Epithelial cell of esophagus (primary cell): ENCODE data around the gene HOXB7.

Experiments used
- DNase-seq: peaks from one replicate; pipeline ENCODE4 v3.0.0; 2010; ENCODE audit warnings: low read depth
- H3K4me3 ChIP-seq: 2 replicates; pipeline ENCODE4 v1.5.1; 2011; ENCODE audit warnings: mild to moderate bottlenecking, low read length, control low read depth
- CTCF ChIP-seq: IDR thresholded peaks from 2 replicates; pipeline ENCODE4 v1.5.1; 2011; ENCODE audit warnings: low read depth, mild to moderate bottlenecking, low read length, control low read depth, inconsistent platforms; ENCODE audit not compliant: insufficient read depth; ENCODE audit errors: missing control alignments

The HOXB7 gene

GRCh38 chr17:48634493-48635208 is 23.8 kb upstream of the HOXB7 start:
- no peak for DNase-seq
- TF ChIP-seq CTCF: no peak
- no peak overlapping the region for H3K4me3 ChIP-seq

GRCh38 chr17:48633266-48633677 is 22.5 kb upstream of the HOXB7 start:
- H3K4me3 ChIP-seq: no peak overlapping the region
- TF ChIP-seq CTCF: no peak
- DNase-seq: no peak

GRCh38 chr17:48632579-48633265 is 21.9 kb upstream of the HOXB7 start:
- no peak overlapping the region for H3K4me3 ChIP-seq
- DNase-seq: no peak
- no peak for TF ChIP-seq CTCF

- no peak for DNase-seq
- no peak overlapping the region for H3K4me3 ChIP-seq
- TF ChIP-seq CTCF: no peak
These were observed 21.1 kb upstream of the HOXB7 start for GRCh38 chr17:48631693-48632578.

GRCh38 chr17:48630925-48631692 is 20.3 kb upstream of the HOXB7 start:
- no peak overlapping the region for H3K4me3 ChIP-seq
- no peak for DNase-seq
- TF ChIP-seq CTCF: no peak
